ENCODE results near the gene PPAT.

The PPAT gene

GRCh38 chr4:56388306-56388705, 47.1 kb downstream of the PPAT start:
- H3K4me2 ChIP-seq (ENCODE audit: low read depth, low read length, poor library complexity, severe bottlenecking), result peak overlapping the region; percentile 79
- H3K9me2 ChIP-seq (replicated peaks; ENCODE audit: insufficient read depth, low read length), result no peaks in the 10 kb centered on the region
- no peaks in the 10 kb centered on the region for H3K9me3 ChIP-seq (ENCODE audit: insufficient read depth, low read length)
- no peaks in the 10 kb centered on the region for H4K20me1 ChIP-seq (ENCODE audit: low read depth, low read length)
- H3K9ac ChIP-seq (ENCODE audit: low read length), result peak overlapping the region; percentile 67
- peak overlapping the region; percentile 83; the same call in 1 of the 2 replicates for H3K27ac ChIP-seq (ENCODE audit: low read depth, low read length)
- H3K4me3 ChIP-seq (ENCODE audit: insufficient read depth, low read length, poor library complexity, severe bottlenecking), result peak overlapping the region; percentile 68
- no peak overlapping the region for H2AFZ ChIP-seq (ENCODE audit: low read depth, low read length, severe bottlenecking)
- H3F3A ChIP-seq (ENCODE audit: insufficient read depth), result peaks cover 11% of the 10 kb centered on the region
- no peaks in the 10 kb centered on the region for H3K36me3 ChIP-seq (ENCODE audit: low read length)
- no peaks in the 10 kb centered on the region for H3K27me3 ChIP-seq (ENCODE audit: low read length)
- no peak for TF ChIP-seq CTCF (IDR thresholded peaks at IDR 0.05; ENCODE audit: insufficient read depth, low read length, poor library complexity, severe bottlenecking)
- TF ChIP-seq EZH2phosphoT487 (conservative IDR thresholded peaks at IDR 0.05; ENCODE audit: low read length), result no peak
- peaks cover 5% of the 10 kb centered on the region; the same call in 1 of the 2 replicates for H3K79me2 ChIP-seq (ENCODE audit: insufficient read depth, low read length)

GRCh38 chr4:56387023-56388001, 48.1 kb downstream of the PPAT start, which contains the start of gene AASDH:
TSS of gene AASDH (minus strand) at chr4:56387491. CDS start at chr4:56384299, 3,192 bp downstream.
- peak within 1 kb of the TSS; percentile 68 for H3K4me3 ChIP-seq (ENCODE audit: insufficient read depth, low read length, poor library complexity, severe bottlenecking)
- no peaks in the 10 kb centered on the region for H4K20me1 ChIP-seq (ENCODE audit: low read depth, low read length)
- H3K27me3 ChIP-seq (ENCODE audit: low read length), result no peaks in the 10 kb centered on the region
- no peaks in the 10 kb centered on the region for H3K9me3 ChIP-seq (ENCODE audit: insufficient read depth, low read length)
- peak within 1 kb of the TSS; percentile 67 for H3K9ac ChIP-seq (ENCODE audit: low read length)
- H3K36me3 ChIP-seq (ENCODE audit: low read length), result no peaks in the 10 kb centered on the region
- no peaks in the 10 kb centered on the region for H3K9me2 ChIP-seq (replicated peaks; ENCODE audit: insufficient read depth, low read length)
- peaks cover 5% of the 10 kb centered on the region; the same call in 1 of the 2 replicates for H3K79me2 ChIP-seq (ENCODE audit: insufficient read depth, low read length)
- peak within 1 kb of the TSS; percentile 79 for H3K4me2 ChIP-seq (ENCODE audit: low read depth, low read length, poor library complexity, severe bottlenecking)
- peaks cover 7% of the 10 kb centered on the region for H3F3A ChIP-seq (ENCODE audit: insufficient read depth)
- peak within 1 kb of the TSS; percentile 83 for H3K27ac ChIP-seq (ENCODE audit: low read depth, low read length)
- TF ChIP-seq EZH2phosphoT487 (conservative IDR thresholded peaks at IDR 0.05; ENCODE audit: low read length) (no peak), CTCF (IDR thresholded peaks at IDR 0.05; ENCODE audit: insufficient read depth, low read length, poor library complexity, severe bottlenecking) (no peak)
- H2AFZ ChIP-seq (ENCODE audit: low read depth, low read length, severe bottlenecking), result peak within 1 kb of the TSS; percentile 88

GRCh38 chr4:56386091-56386490, 49.3 kb downstream of the PPAT start:
- no peaks in the 10 kb centered on the region for H3K9me3 ChIP-seq (ENCODE audit: insufficient read depth, low read length)
- H3K27ac ChIP-seq (ENCODE audit: low read depth, low read length), result no peak overlapping the region
- no peak overlapping the region for H2AFZ ChIP-seq (ENCODE audit: low read depth, low read length, severe bottlenecking)
- no peaks in the 10 kb centered on the region for H3K9me2 ChIP-seq (replicated peaks; ENCODE audit: insufficient read depth, low read length)
- H3K36me3 ChIP-seq (ENCODE audit: low read length), result no peaks in the 10 kb centered on the region
- no peaks in the 10 kb centered on the region for H3K27me3 ChIP-seq (ENCODE audit: low read length)
- peak overlapping the region; percentile 61 for H3K4me2 ChIP-seq (ENCODE audit: low read depth, low read length, poor library complexity, severe bottlenecking)
- H3K9ac ChIP-seq (ENCODE audit: low read length), result peak overlapping the region; percentile 67; the same call in 1 of the 2 replicates
- peaks cover 5% of the 10 kb centered on the region; the same call in 1 of the 2 replicates for H3K79me2 ChIP-seq (ENCODE audit: insufficient read depth, low read length)
- H4K20me1 ChIP-seq (ENCODE audit: low read depth, low read length), result no peaks in the 10 kb centered on the region
- peaks cover 7% of the 10 kb centered on the region for H3F3A ChIP-seq (ENCODE audit: insufficient read depth)
- TF ChIP-seq CTCF (IDR thresholded peaks at IDR 0.05; ENCODE audit: insufficient read depth, low read length, poor library complexity, severe bottlenecking) (no peak), EZH2phosphoT487 (conservative IDR thresholded peaks at IDR 0.05; ENCODE audit: low read length) (no peak)
- H3K4me3 ChIP-seq (ENCODE audit: insufficient read depth, low read length, poor library complexity, severe bottlenecking), result peak overlapping the region; percentile 46
